GM18520 (cell line): ENCODE results near the gene CPSF3.

Experiments
- ATAC-seq: cut with Tn5 transposase; IDR thresholded peaks from one replicate; pipeline ENCODE4 v1.9.1; 2021; ENCODE audit not compliant: unreplicated experiment

CPSF3 gene

GRCh38 chr2:9423100-9423921, at the start of gene CPSF3, which contains the start of gene ITGB1BP1:
TSS of gene CPSF3 (plus strand) at chr2:9423654. CDS start at chr2:9423774, 120 bp downstream.
TSS of gene ITGB1BP1 (minus strand) at chr2:9423528. CDS start at chr2:9418697, 4,831 bp downstream.
- ATAC-seq = peak; percentile 67

GRCh38 chr2:9374071-9374730, 49.3 kb upstream of the CPSF3 start:
- ATAC-seq = no peak

GRCh38 chr2:9375857-9376428, 47.5 kb upstream of the CPSF3 start:
- no peak for ATAC-seq

- no peak for ATAC-seq
These were observed 45.9 kb upstream of the CPSF3 start for GRCh38 chr2:9377461-9378097.

GRCh38 chr2:9378433-9379390, 44.7 kb upstream of the CPSF3 start:
- ATAC-seq = no peak

- ATAC-seq = no peak
These were observed 44.1 kb upstream of the CPSF3 start for GRCh38 chr2:9379391-9379755.

- no peak for ATAC-seq
These were observed 42.5 kb upstream of the CPSF3 start for GRCh38 chr2:9380702-9381628.

- no peak for ATAC-seq
These were observed 40.7 kb upstream of the CPSF3 start for GRCh38 chr2:9382604-9383235.

GRCh38 chr2:9384521-9384920, 38.9 kb upstream of the CPSF3 start:
- no peak for ATAC-seq

- no peak for ATAC-seq
These were observed 37.6 kb upstream of the CPSF3 start for GRCh38 chr2:9385841-9386240.

GRCh38 chr2:9388199-9388681, 35.2 kb upstream of the CPSF3 start:
- ATAC-seq = no peak

GRCh38 chr2:9388950-9389911, 34.2 kb upstream of the CPSF3 start:
- no peak for ATAC-seq

GRCh38 chr2:9390151-9390850, 33.2 kb upstream of the CPSF3 start:
- no peak for ATAC-seq

GRCh38 chr2:9390991-9391390, 32.5 kb upstream of the CPSF3 start:
- ATAC-seq = no peak

GRCh38 chr2:9391961-9392720, 31.3 kb upstream of the CPSF3 start:
- ATAC-seq = no peak
